ENCODE results near the gene STOM. TPM values are rescaled to one million over a fixed set of nuclear protein-coding genes. Genes with fewer than 3 reads are reported as not detected.

Gene STOM
- total and polyA plus RNA-seq, 3 donors from 2014 or later, result 49.7 to 82.3 (median 53.6) TPM

- Histone ChIP-seq H3K27me3 (no peaks in the 10 kb centered on the region), H3K4me3 (no peak overlapping the region), H3K4me1 (peaks cover 15% of the 10 kb centered on the region), H3K27ac (peak overlapping the region; percentile 84 to 94), H3K9me3 (no peaks in the 10 kb centered on the region), H3K36me3 (ENCODE audit: low read depth, missing control alignments) (no peaks in the 10 kb centered on the region)
- intact Hi-C loops (cut with DNase I; ENCODE audit: low total_unique reads), result loop anchor here (5.0 kb wide), 1 partner anchor 47 kb away; the partner anchor contains the start of gene STOM
- WGBS, 2 donors, result 65 to 76% methylated on average over 7 of the region's 7 CpGs
- DNase-seq, result peak; percentile 5
- TF ChIP-seq POLR2A (IDR thresholded peaks at IDR 0.05) (no peak), CTCF (IDR thresholded peaks at IDR 0.05) (no peak)
These were observed 44.7 kb downstream of the STOM start for GRCh38 chr9:121325387-121325786.

GRCh38 chr9:121324755-121325154, 45.3 kb downstream of the STOM start:
- no peaks in the 10 kb centered on the region for H3K36me3 ChIP-seq (ENCODE audit: low read depth, missing control alignments)
- peaks cover 18% of the 10 kb centered on the region for H3K4me1 ChIP-seq
- H3K27me3 ChIP-seq, result no peaks in the 10 kb centered on the region

GRCh38 chr9:121324316-121324715, 45.7 kb downstream of the STOM start:
- intact Hi-C loops (cut with DNase I; ENCODE audit: low total_unique reads), result no loop called here
- no peak for DNase-seq
- Histone ChIP-seq H3K27ac (peak overlapping the region in 1 of 2 donors; percentile 94), H3K4me3 (no peak overlapping the region), H3K36me3 (ENCODE audit: low read depth, missing control alignments) (no peaks in the 10 kb centered on the region), H3K27me3 (no peaks in the 10 kb centered on the region), H3K9me3 (no peaks in the 10 kb centered on the region), H3K4me1 (peaks cover 18% of the 10 kb centered on the region)
- 88 to 90% methylated on average over 5 of the region's 5 CpGs for WGBS, 2 donors
- TF ChIP-seq POLR2A (IDR thresholded peaks at IDR 0.05) (no peak), CTCF (IDR thresholded peaks at IDR 0.05) (no peak)

More at GRCh38 chr9:121324755-121325154, 45.3 kb downstream of the STOM start:
- intact Hi-C loops (cut with DNase I; ENCODE audit: low total_unique reads), result loop anchor here (5.0 kb wide), 1 partner anchor 48 kb away; the partner anchor contains the start of gene STOM
- H3K27ac ChIP-seq, result peak overlapping the region; percentile 84 to 94
- no peaks in the 10 kb centered on the region for H3K9me3 ChIP-seq
- TF ChIP-seq CTCF (IDR thresholded peaks at IDR 0.05) (no peak), POLR2A (IDR thresholded peaks at IDR 0.05) (no peak)
- 81 to 83% methylated on average over 2 of the region's 2 CpGs for WGBS, 2 donors
- no peak overlapping the region for H3K4me3 ChIP-seq
- no peak for DNase-seq

- no peaks in the 10 kb centered on the region for H3K36me3 ChIP-seq (ENCODE audit: low read depth, missing control alignments)
- H3K27ac ChIP-seq, result peak overlapping the region in 1 of 2 donors; percentile 39
- DNase-seq, result no peak
- WGBS, 2 donors, result 92 to 94% methylated on average over 10 of the region's 10 CpGs
- no peaks in the 10 kb centered on the region for H3K9me3 ChIP-seq
- TF ChIP-seq CTCF (IDR thresholded peaks at IDR 0.05), result no peak
- intact Hi-C loops (cut with DNase I; ENCODE audit: low total_unique reads), result no loop called here
- H3K27me3 ChIP-seq, result no peaks in the 10 kb centered on the region
- no peak overlapping the region for H3K4me3 ChIP-seq
- H3K4me1 ChIP-seq, result peaks cover 18% of the 10 kb centered on the region
These were observed 46.5 kb downstream of the STOM start for GRCh38 chr9:121323449-121324151.

Measured in testis (tissue), 3 donors.